GM23338 (cell line): Measurements from ENCODE around the gene PTGR3. TPM values are rescaled to one million over a fixed set of nuclear protein-coding genes. Genes with fewer than 3 reads are reported as not detected.

Source experiments
- ATAC-seq: fragments of 200-7000 bp; cut with Tn5 transposase; 3 replicates; pipeline ENCODE4 v1.9.1; 2020
- DNase-seq: peaks from one replicate; pipeline ENCODE4 v3.0.0-alpha.2; 2015; ENCODE audit warnings: low spot score
- H2AFZ ChIP-seq: fragments of 200-600 bp; sonication (generic); 2 replicates; pipeline ENCODE4 v1.8.0; 2016; ENCODE audit warnings: antibody characterized with exemption, mild to moderate bottlenecking, moderate library complexity
- H3F3A ChIP-seq: fragments of 200-600 bp; sonication (generic); replicated peaks from 2 replicates; pipeline ENCODE4 v1.8.0; 2017; ENCODE audit warnings: antibody characterized with exemption, mixed run types, low read depth
- H3K27ac ChIP-seq: fragments of 200-600 bp; sonication (generic); 2 replicates; pipeline ENCODE4 v1.6.1; 2016; ENCODE audit warnings: low read depth
- H3K27me3 ChIP-seq: fragments of 200-600 bp; sonication (generic); 2 replicates; pipeline ENCODE4 v1.8.0; 2016; ENCODE audit warnings: mild to moderate bottlenecking, mixed run types, moderate library complexity; ENCODE audit not compliant: insufficient read depth
- H3K36me3 ChIP-seq: fragments of 200-600 bp; sonication (generic); 2 replicates; pipeline ENCODE4 v1.8.0; 2016; ENCODE audit warnings: mild to moderate bottlenecking; ENCODE audit not compliant: insufficient read depth
- H3K4me1 ChIP-seq: fragments of 200-600 bp; sonication (generic); 2 replicates; pipeline ENCODE4 v1.8.0; 2016; ENCODE audit warnings: mild to moderate bottlenecking, moderate library complexity; ENCODE audit not compliant: insufficient read depth
- H3K4me2 ChIP-seq: fragments of 200-600 bp; sonication (generic); 2 replicates; pipeline ENCODE4 v1.7.1; 2017; ENCODE audit warnings: mixed run types
- H3K4me3 ChIP-seq: fragments of 200-600 bp; sonication (generic); 2 replicates; pipeline ENCODE4 v1.6.1; 2016; ENCODE audit warnings: mixed run types
- H3K79me2 ChIP-seq: fragments of 200-600 bp; sonication (generic); replicated peaks from 2 replicates; pipeline ENCODE4 v1.8.0; 2017; ENCODE audit warnings: mild to moderate bottlenecking; ENCODE audit not compliant: insufficient read depth
- H3K9me2 ChIP-seq: fragments of 200-600 bp; sonication (generic); 2 replicates; pipeline ENCODE4 v1.8.0; 2017; ENCODE audit not compliant: insufficient read depth
- H4K20me1 ChIP-seq: fragments of 200-600 bp; sonication (generic); replicated peaks from 2 replicates; pipeline ENCODE4 v1.8.0; 2017; ENCODE audit warnings: mild to moderate bottlenecking; ENCODE audit not compliant: insufficient read depth
- H3K27ac Mint-ChIP-seq: 2 replicates; pipeline ENCODE4 v1.8.0; 2020; ENCODE audit warnings: inconsistent platforms, mild to moderate bottlenecking, moderate library complexity, mixed read lengths
- H3K27me3 Mint-ChIP-seq: 3 replicates; pipeline ENCODE4 v1.8.0; 2022; ENCODE audit warnings: low read depth, mild to moderate bottlenecking, moderate library complexity, mixed read lengths, inconsistent platforms; ENCODE audit not compliant: insufficient read depth, poor library complexity
- H3K36me3 Mint-ChIP-seq: 3 replicates; pipeline ENCODE4 v1.8.0; 2021; ENCODE audit warnings: low read depth, mild to moderate bottlenecking, inconsistent platforms, moderate library complexity, mixed read lengths
- H3K4me1 Mint-ChIP-seq: 3 replicates; pipeline ENCODE4 v1.8.0; 2020; ENCODE audit warnings: mild to moderate bottlenecking, inconsistent platforms, mixed read lengths
- H3K4me3 Mint-ChIP-seq: 3 replicates; pipeline ENCODE4 v1.8.0; 2021; ENCODE audit warnings: moderate library complexity, mild to moderate bottlenecking, inconsistent platforms, mixed read lengths
- H3K9me3 Mint-ChIP-seq: 3 replicates; pipeline ENCODE4 v1.8.0; 2020; ENCODE audit warnings: moderate library complexity, mild to moderate bottlenecking, inconsistent platforms, mixed read lengths
- CREB1 ChIP-seq: fragments of 250-450 bp; sonication (Bioruptor Pico); IDR thresholded peaks from 2 replicates; pipeline ENCODE4 v1.5.0; 2020; ENCODE audit warnings: low read depth, mild to moderate bottlenecking, moderate library complexity
- EZH2phosphoT487 ChIP-seq: fragments of 200-600 bp; sonication (generic); IDR thresholded peaks from one replicate; pipeline ENCODE4 v1.8.1; 2018; ENCODE audit warnings: antibody characterized with exemption; ENCODE audit not compliant: unreplicated experiment
- JUNB ChIP-seq: IDR thresholded peaks from one replicate; pipeline ENCODE4 v1.6.1; 2016; ENCODE audit warnings: antibody characterized with exemption; ENCODE audit not compliant: unreplicated experiment
- STAT1 ChIP-seq: IDR thresholded peaks from one replicate; pipeline ENCODE4 v1.6.1; 2016; ENCODE audit warnings: antibody characterized with exemption; ENCODE audit not compliant: unreplicated experiment
- ZNF114 ChIP-seq: fragments of 250-450 bp; sonication (Bioruptor Pico); IDR thresholded peaks from 2 replicates; pipeline ENCODE4 v1.5.0; 2020; ENCODE audit warnings: mild to moderate bottlenecking, moderate library complexity
- ZNF331 ChIP-seq: fragments of 250-450 bp; sonication (Bioruptor Pico); IDR thresholded peaks from 2 replicates; pipeline ENCODE4 v1.5.0; 2020; ENCODE audit warnings: low read depth, mild to moderate bottlenecking, moderate library complexity
- polyA plus RNA-seq: library from polyadenylated mRNA; unstranded; fragments of >200 nt; fragmentation: Nextera tagmentation; extraction: Ambion mirVana; gene quantifications from 2 replicates; pipeline ENCODE4 v1.2.1, GENCODE V29; 2016
- total RNA-seq: library from RNA; depleted of rRNA; stranded (reverse); fragments of >200 nt; shearing (Covaris generic); gene quantifications from 2 replicates; pipeline ENCODE4 v1.2.3, GENCODE V29; 2014
- TF ChIP-seq, protein P1 (sequence below): IDR thresholded peaks from 2 replicates; pipeline ENCODE4 v1.6.1; 2016; ENCODE audit warnings: antibody characterized with exemption
- TF ChIP-seq, protein P2 (sequence below): IDR thresholded peaks from one replicate; pipeline ENCODE4 v1.6.1; 2018; ENCODE audit warnings: antibody characterized with exemption; ENCODE audit not compliant: unreplicated experiment
- TF ChIP-seq, protein P3 (sequence below): fragments of 250-450 bp; sonication (Bioruptor Pico); IDR thresholded peaks from 2 replicates; pipeline ENCODE4 v1.5.0; 2020; ENCODE audit warnings: mild to moderate bottlenecking, moderate library complexity
- TF ChIP-seq, protein P4 (sequence below), 2 experiments: fragments of 200-600 bp in 1 of 2; sonication (generic) in 1 of 2; conservative IDR thresholded peaks; 2 replicates each; pipeline versions ENCODE4 v1.5.1 to v1.6.1; 2016 to 2017; ENCODE audit warnings: antibody characterized with exemption in 2 of 2, low read depth in 2 of 2, mild to moderate bottlenecking in 2 of 2, moderate library complexity in 1 of 2

Gene PTGR3
- total and polyA plus RNA-seq, 2 experiments from 2014 or later = 0.84 to 1.5 TPM

DNA sequence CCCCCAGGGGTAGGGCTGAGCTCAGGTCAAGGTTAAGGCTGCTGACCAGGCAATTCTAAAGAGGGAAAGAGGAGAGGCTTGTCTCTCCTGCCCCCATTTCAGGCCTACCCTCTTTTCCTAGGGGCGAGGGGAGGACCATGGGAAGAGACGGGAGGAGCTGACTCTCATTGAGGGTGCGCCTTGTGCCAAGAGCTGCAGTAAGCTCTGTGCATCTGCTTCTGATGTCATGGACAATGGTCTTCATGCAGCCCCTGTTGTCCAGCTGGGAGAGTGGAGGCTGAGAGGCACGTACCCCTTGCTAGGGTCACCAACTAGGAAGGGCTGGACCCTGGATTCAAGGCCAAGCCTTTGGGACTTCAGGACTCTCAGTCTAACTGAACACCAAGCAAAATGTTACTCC, 45.2 kb downstream of the PTGR3 start:
- no peak for DNase-seq
- Histone ChIP-seq H3K4me3 (no peak overlapping the region), H3K36me3 (no peaks in the 10 kb centered on the region), H3F3A (no peaks in the 10 kb centered on the region), H4K20me1 (no peaks in the 10 kb centered on the region), H3K4me2 (no peak overlapping the region), H3K4me1 (no peaks in the 10 kb centered on the region), H2AFZ (no peak overlapping the region), H3K27ac (no peak overlapping the region), H3K9me2 (no peaks in the 10 kb centered on the region), H3K27me3 (no peaks in the 10 kb centered on the region), H3K79me2 (no peaks in the 10 kb centered on the region)
- Mint-ChIP-seq H3K27me3 (peaks cover 2% of the 10 kb centered on the region), H3K27ac (no peak overlapping the region), H3K4me3 (no peak overlapping the region), H3K9me3 (no peaks in the 10 kb centered on the region), H3K36me3 (no peaks in the 10 kb centered on the region; the same call in 2 of the 3 replicates), H3K4me1 (peaks cover 11% of the 10 kb centered on the region)
- no peak for ATAC-seq
- no peak for TF ChIP-seq ZNF331 (CRISPR knock-in tag)
- TF ChIP-seq CREB1 (CRISPR knock-in tag) = no peak
- TF ChIP-seq STAT1 = no peak
- TF ChIP-seq, protein P1, sequence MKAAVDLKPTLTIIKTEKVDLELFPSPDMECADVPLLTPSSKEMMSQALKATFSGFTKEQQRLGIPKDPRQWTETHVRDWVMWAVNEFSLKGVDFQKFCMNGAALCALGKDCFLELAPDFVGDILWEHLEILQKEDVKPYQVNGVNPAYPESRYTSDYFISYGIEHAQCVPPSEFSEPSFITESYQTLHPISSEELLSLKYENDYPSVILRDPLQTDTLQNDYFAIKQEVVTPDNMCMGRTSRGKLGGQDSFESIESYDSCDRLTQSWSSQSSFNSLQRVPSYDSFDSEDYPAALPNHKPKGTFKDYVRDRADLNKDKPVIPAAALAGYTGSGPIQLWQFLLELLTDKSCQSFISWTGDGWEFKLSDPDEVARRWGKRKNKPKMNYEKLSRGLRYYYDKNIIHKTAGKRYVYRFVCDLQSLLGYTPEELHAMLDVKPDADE = no peak
- no peak for TF ChIP-seq ZNF114 (CRISPR knock-in tag)
- TF ChIP-seq, protein P2, sequence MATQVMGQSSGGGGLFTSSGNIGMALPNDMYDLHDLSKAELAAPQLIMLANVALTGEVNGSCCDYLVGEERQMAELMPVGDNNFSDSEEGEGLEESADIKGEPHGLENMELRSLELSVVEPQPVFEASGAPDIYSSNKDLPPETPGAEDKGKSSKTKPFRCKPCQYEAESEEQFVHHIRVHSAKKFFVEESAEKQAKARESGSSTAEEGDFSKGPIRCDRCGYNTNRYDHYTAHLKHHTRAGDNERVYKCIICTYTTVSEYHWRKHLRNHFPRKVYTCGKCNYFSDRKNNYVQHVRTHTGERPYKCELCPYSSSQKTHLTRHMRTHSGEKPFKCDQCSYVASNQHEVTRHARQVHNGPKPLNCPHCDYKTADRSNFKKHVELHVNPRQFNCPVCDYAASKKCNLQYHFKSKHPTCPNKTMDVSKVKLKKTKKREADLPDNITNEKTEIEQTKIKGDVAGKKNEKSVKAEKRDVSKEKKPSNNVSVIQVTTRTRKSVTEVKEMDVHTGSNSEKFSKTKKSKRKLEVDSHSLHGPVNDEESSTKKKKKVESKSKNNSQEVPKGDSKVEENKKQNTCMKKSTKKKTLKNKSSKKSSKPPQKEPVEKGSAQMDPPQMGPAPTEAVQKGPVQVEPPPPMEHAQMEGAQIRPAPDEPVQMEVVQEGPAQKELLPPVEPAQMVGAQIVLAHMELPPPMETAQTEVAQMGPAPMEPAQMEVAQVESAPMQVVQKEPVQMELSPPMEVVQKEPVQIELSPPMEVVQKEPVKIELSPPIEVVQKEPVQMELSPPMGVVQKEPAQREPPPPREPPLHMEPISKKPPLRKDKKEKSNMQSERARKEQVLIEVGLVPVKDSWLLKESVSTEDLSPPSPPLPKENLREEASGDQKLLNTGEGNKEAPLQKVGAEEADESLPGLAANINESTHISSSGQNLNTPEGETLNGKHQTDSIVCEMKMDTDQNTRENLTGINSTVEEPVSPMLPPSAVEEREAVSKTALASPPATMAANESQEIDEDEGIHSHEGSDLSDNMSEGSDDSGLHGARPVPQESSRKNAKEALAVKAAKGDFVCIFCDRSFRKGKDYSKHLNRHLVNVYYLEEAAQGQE = no peak
- no peak for TF ChIP-seq EZH2phosphoT487
- TF ChIP-seq, protein P3, sequence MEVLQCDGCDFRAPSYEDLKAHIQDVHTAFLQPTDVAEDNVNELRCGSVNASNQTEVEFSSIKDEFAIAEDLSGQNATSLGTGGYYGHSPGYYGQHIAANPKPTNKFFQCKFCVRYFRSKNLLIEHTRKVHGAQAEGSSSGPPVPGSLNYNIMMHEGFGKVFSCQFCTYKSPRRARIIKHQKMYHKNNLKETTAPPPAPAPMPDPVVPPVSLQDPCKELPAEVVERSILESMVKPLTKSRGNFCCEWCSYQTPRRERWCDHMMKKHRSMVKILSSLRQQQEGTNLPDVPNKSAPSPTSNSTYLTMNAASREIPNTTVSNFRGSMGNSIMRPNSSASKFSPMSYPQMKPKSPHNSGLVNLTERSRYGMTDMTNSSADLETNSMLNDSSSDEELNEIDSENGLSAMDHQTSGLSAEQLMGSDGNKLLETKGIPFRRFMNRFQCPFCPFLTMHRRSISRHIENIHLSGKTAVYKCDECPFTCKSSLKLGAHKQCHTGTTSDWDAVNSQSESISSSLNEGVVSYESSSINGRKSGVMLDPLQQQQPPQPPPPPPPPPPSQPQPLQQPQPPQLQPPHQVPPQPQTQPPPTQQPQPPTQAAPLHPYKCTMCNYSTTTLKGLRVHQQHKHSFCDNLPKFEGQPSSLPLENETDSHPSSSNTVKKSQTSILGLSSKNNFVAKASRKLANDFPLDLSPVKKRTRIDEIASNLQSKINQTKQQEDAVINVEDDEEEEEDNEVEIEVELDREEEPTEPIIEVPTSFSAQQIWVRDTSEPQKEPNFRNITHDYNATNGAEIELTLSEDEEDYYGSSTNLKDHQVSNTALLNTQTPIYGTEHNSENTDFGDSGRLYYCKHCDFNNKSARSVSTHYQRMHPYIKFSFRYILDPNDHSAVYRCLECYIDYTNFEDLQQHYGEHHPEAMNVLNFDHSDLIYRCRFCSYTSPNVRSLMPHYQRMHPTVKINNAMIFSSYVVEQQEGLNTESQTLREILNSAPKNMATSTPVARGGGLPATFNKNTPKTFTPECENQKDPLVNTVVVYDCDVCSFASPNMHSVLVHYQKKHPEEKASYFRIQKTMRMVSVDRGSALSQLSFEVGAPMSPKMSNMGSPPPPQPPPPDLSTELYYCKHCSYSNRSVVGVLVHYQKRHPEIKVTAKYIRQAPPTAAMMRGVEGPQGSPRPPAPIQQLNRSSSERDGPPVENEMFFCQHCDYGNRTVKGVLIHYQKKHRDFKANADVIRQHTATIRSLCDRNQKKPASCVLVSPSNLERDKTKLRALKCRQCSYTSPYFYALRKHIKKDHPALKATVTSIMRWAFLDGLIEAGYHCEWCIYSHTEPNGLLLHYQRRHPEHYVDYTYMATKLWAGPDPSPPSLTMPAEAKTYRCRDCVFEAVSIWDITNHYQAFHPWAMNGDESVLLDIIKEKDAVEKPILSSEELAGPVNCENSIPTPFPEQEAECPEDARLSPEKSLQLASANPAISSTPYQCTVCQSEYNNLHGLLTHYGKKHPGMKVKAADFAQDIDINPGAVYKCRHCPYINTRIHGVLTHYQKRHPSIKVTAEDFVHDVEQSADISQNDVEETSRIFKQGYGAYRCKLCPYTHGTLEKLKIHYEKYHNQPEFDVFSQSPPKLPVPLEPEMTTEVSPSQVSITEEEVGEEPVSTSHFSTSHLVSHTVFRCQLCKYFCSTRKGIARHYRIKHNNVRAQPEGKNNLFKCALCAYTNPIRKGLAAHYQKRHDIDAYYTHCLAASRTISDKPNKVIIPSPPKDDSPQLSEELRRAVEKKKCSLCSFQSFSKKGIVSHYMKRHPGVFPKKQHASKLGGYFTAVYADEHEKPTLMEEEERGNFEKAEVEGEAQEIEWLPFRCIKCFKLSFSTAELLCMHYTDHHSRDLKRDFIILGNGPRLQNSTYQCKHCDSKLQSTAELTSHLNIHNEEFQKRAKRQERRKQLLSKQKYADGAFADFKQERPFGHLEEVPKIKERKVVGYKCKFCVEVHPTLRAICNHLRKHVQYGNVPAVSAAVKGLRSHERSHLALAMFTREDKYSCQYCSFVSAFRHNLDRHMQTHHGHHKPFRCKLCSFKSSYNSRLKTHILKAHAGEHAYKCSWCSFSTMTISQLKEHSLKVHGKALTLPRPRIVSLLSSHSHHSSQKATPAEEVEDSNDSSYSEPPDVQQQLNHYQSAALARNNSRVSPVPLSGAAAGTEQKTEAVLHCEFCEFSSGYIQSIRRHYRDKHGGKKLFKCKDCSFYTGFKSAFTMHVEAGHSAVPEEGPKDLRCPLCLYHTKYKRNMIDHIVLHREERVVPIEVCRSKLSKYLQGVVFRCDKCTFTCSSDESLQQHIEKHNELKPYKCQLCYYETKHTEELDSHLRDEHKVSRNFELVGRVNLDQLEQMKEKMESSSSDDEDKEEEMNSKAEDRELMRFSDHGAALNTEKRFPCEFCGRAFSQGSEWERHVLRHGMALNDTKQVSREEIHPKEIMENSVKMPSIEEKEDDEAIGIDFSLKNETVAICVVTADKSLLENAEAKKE (CRISPR knock-in tag) = no peak
- TF ChIP-seq JUNB = no peak
- TF ChIP-seq, protein P4, sequence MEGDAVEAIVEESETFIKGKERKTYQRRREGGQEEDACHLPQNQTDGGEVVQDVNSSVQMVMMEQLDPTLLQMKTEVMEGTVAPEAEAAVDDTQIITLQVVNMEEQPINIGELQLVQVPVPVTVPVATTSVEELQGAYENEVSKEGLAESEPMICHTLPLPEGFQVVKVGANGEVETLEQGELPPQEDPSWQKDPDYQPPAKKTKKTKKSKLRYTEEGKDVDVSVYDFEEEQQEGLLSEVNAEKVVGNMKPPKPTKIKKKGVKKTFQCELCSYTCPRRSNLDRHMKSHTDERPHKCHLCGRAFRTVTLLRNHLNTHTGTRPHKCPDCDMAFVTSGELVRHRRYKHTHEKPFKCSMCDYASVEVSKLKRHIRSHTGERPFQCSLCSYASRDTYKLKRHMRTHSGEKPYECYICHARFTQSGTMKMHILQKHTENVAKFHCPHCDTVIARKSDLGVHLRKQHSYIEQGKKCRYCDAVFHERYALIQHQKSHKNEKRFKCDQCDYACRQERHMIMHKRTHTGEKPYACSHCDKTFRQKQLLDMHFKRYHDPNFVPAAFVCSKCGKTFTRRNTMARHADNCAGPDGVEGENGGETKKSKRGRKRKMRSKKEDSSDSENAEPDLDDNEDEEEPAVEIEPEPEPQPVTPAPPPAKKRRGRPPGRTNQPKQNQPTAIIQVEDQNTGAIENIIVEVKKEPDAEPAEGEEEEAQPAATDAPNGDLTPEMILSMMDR (conservative IDR thresholded peaks at IDR 0.05; ENCODE audit: low read depth in 2 of 2) = no peak
